HCT116 (cell line): ENCODE measurements around the gene RARB. TPM values are rescaled to one million over a fixed set of nuclear protein-coding genes. Genes with fewer than 3 reads are reported as not detected.

ENCODE experiments used
- ATAC-seq: fragments of 200-7000 bp; cut with Tn5 transposase; 2 replicates; pipeline ENCODE4 v1.9.1; 2020; ENCODE audit warnings: mild to moderate bottlenecking, moderate library complexity
- BruUV-seq: library from RNA; stranded (reverse); fragments of 400-500 nt; replicated peaks from 2 replicates; lab custom pipeline; 2021; lab: Mats Ljungman, UMichigan
- CTCF ChIA-PET: fragments of 300-600 bp; sonication (Branson Sonifier 250); formaldehyde crosslinking; loops from one replicate; lab custom pipeline; 2021; ENCODE audit warnings: antibody characterized with exemption; lab: Charles Lee
- POLR2A ChIA-PET: fragments of 300-600, 350-600 bp; sonication (Branson Sonifier 250); formaldehyde crosslinking; loops from one replicate; lab custom pipeline; 2021; ENCODE audit warnings: antibody characterized with exemption; lab: Charles Lee
- RAD21 ChIA-PET, 2 experiments: fragments of 300-600 bp; sonication (Branson Sonifier 250); formaldehyde crosslinking; loops; one replicate each; lab custom pipeline; 2023; ENCODE audit warnings: low total read pairs in 2 of 2; ENCODE audit not compliant: uncharacterized antibody in 2 of 2, unreplicated experiment in 2 of 2, low non-redundant PET in 1 of 2; lab: Charles Lee
- DNase-seq: peaks from one replicate; pipeline ENCODE4 v3.0.0-alpha.2; 2010; ENCODE audit warnings: low read depth, low spot score
- H2AFZ ChIP-seq: fragments of 200-600 bp; shearing (Covaris generic), sonication (generic); 2 replicates; pipeline ENCODE4 v1.6.1; 2017; ENCODE audit warnings: low read depth, mixed run types, mixed read lengths, antibody characterized with exemption, low read length; ENCODE audit not compliant: poor library complexity, severe bottlenecking
- H3K27ac ChIP-seq: 2 replicates; pipeline ENCODE4 v1.5.1; 2012; ENCODE audit warnings: low read depth, low read length
- H3K27me3 ChIP-seq: fragments of 200-600 bp; sonication (generic); 2 replicates; pipeline ENCODE4 v1.6.1; 2016; ENCODE audit warnings: mixed run types, low read length, mixed read lengths; ENCODE audit not compliant: insufficient read depth
- H3K36me3 ChIP-seq, 2 experiments: fragments of 200-500 bp in 1 of 2; fragments of 200-600 bp in 1 of 2; sonication (Bioruptor generic) in 1 of 2; sonication (generic) in 1 of 2; 2 replicates each; pipeline versions ENCODE4 v1.5.1 to v1.6.1; 2014 to 2016; ENCODE audit warnings: low read length in 2 of 2, inconsistent platforms in 1 of 2, mixed read lengths in 1 of 2, mixed run types in 1 of 2; ENCODE audit not compliant: insufficient read depth in 2 of 2, control insufficient read depth in 1 of 2
- H3K4me1 ChIP-seq, 2 experiments: fragments of 200-600 bp in 1 of 2; sonication (generic) in 1 of 2; 2 replicates each; pipeline versions ENCODE4 v1.5.1 to v1.6.1; 2012 to 2017; ENCODE audit warnings: low read length in 2 of 2, inconsistent platforms in 1 of 2, mild to moderate bottlenecking in 1 of 2, mixed read lengths in 1 of 2, mixed run types in 1 of 2, moderate library complexity in 1 of 2; ENCODE audit not compliant: insufficient read depth in 2 of 2, control insufficient read depth in 1 of 2
- H3K4me2 ChIP-seq: fragments of 200-600 bp; sonication (generic); 2 replicates; pipeline ENCODE4 v1.6.1; 2017; ENCODE audit warnings: mixed run types, low read length, mixed read lengths
- H3K4me3 ChIP-seq, 2 experiments: fragments of 200-600 bp in 1 of 2; sonication (generic) in 1 of 2; replicated peaks in 1 of 2; 2 replicates each; pipeline ENCODE4 v1.5.1; 2011 to 2016; ENCODE audit warnings: low read length in 2 of 2, control low read depth in 1 of 2, low read depth in 1 of 2, mild to moderate bottlenecking in 1 of 2, mixed read lengths in 1 of 2, mixed run types in 1 of 2
- H3K79me2 ChIP-seq: fragments of 200-600 bp; sonication (generic); 2 replicates; pipeline ENCODE4 v1.6.1; 2017; ENCODE audit warnings: mild to moderate bottlenecking, mixed run types, low read length, moderate library complexity, mixed read lengths; ENCODE audit not compliant: insufficient read depth
- H3K9ac ChIP-seq: fragments of 200-600 bp; sonication (generic); 2 replicates; pipeline ENCODE4 v1.6.1; 2016; ENCODE audit warnings: low read length, mixed read lengths
- H3K9me2 ChIP-seq: fragments of 200-600 bp; sonication (generic), shearing (Covaris generic); 2 replicates; pipeline ENCODE4 v1.6.1; 2017; ENCODE audit warnings: mixed run types, mild to moderate bottlenecking, moderate library complexity; ENCODE audit not compliant: insufficient read depth
- H3K9me3 ChIP-seq, 2 experiments: fragments of 200-500 bp in 1 of 2; fragments of 200-600 bp in 1 of 2; sonication (Bioruptor generic) in 1 of 2; sonication (generic) in 1 of 2; 2 replicates each; pipeline ENCODE4 v1.6.1; 2014 to 2017; ENCODE audit warnings: low read length in 2 of 2, mixed read lengths in 2 of 2, inconsistent platforms in 1 of 2, low read depth in 1 of 2, mild to moderate bottlenecking in 1 of 2, mixed run types in 1 of 2, moderate library complexity in 1 of 2; ENCODE audit not compliant: control insufficient read depth in 1 of 2, insufficient read depth in 1 of 2
- H4K20me1 ChIP-seq: fragments of 200-600 bp; sonication (generic), shearing (Covaris generic); 2 replicates; pipeline ENCODE4 v1.6.1; 2017; ENCODE audit warnings: mixed run types, mild to moderate bottlenecking, moderate library complexity; ENCODE audit not compliant: insufficient read depth
- CEBPB ChIP-seq: IDR thresholded peaks from 2 replicates; pipeline ENCODE4 v1.6.1; 2012; ENCODE audit warnings: low read depth
- CTCF ChIP-seq, 3 experiments: fragments of 200-600 bp in 1 of 3; sonication (generic) in 1 of 3; IDR thresholded peaks in 2 of 3; conservative IDR thresholded peaks in 1 of 3; 2 replicates each; pipeline ENCODE4 v1.5.1; 2012 to 2017; ENCODE audit warnings: low read depth in 2 of 3, low read length in 2 of 3, antibody characterized with exemption in 1 of 3, borderline replicate concordance in 1 of 3, control low read depth in 1 of 3, mild to moderate bottlenecking in 1 of 3, mixed read lengths in 1 of 3, mixed run types in 1 of 3, moderate library complexity in 1 of 3; ENCODE audit not compliant: insufficient read depth in 1 of 3
- ELF1 ChIP-seq: IDR thresholded peaks from 2 replicates; pipeline ENCODE4 v1.6.1; 2012; ENCODE audit warnings: low read depth, borderline replicate concordance
- EZH2phosphoT487 ChIP-seq: fragments of 200-600 bp; IDR thresholded peaks from 2 replicates; pipeline ENCODE4 v1.6.1; 2018; ENCODE audit warnings: antibody characterized with exemption, borderline replicate concordance
- JUND ChIP-seq: IDR thresholded peaks from 2 replicates; pipeline ENCODE4 v1.6.1; 2012
- POLR2AphosphoS5 ChIP-seq: IDR thresholded peaks from 2 replicates; pipeline ENCODE4 v1.6.1; 2011; ENCODE audit warnings: mild to moderate bottlenecking, low read depth, low read length, moderate library complexity
- SIN3A ChIP-seq: IDR thresholded peaks from 2 replicates; pipeline ENCODE4 v1.6.1; 2012; ENCODE audit warnings: low read depth
- ZNF274 ChIP-seq: fragments of 200-500 bp; sonication (Bioruptor generic); IDR thresholded peaks from 2 replicates; pipeline ENCODE4 v1.6.1; 2014; ENCODE audit warnings: mild to moderate bottlenecking, low read depth, low read length, inconsistent platforms
- intact Hi-C: fragments of 100-400 bp; cut with micrococcal nuclease; formaldehyde crosslinking; loops from 2 replicates; pipeline ENCODE4 v1.10.0; 2022
- total RNA-seq: library from RNA; stranded (reverse); gene quantifications from one replicate; pipeline ENCODE4 v1.2.1, GENCODE V29; 2021; ENCODE audit not compliant: unreplicated experiment

The RARB gene
- total RNA-seq, 1 experiment from 2014 or later, result not detected

GRCh38 chr3:25478211-25478757, 50.2 kb downstream of the RARB start (continued):
- TF ChIP-seq ZNF274, result no peak
- TF ChIP-seq, all 23 proteins: peak for 0

- Histone ChIP-seq H3K9ac (no peak overlapping the region), H3K27ac (no peak overlapping the region), H2AFZ (no peak overlapping the region), H3K27me3 (peaks cover 52% of the 10 kb centered on the region), H3K79me2 (no peaks in the 10 kb centered on the region), H3K9me3 (no peaks in the 10 kb centered on the region), H3K9me2 (no peaks in the 10 kb centered on the region), H3K36me3 (no peaks in the 10 kb centered on the region), H3K4me1 (no peaks in the 10 kb centered on the region), H3K4me3 (no peak overlapping the region), H3K4me2 (no peak overlapping the region), H4K20me1 (no peaks in the 10 kb centered on the region)
- intact Hi-C loops, result no loop called here
- ChIA-PET POLR2A (no interaction called here), CTCF (no interaction called here), RAD21 (no interaction called here)
- no peak for TF ChIP-seq ELF1
- TF ChIP-seq EZH2phosphoT487, result no peak
- no peak for TF ChIP-seq SIN3A
- TF ChIP-seq CEBPB, result no peak
- no peak for TF ChIP-seq POLR2AphosphoS5
- no peak for TF ChIP-seq CTCF (IDR thresholded peaks at IDR 0.05 in 2 of 3, conservative IDR thresholded peaks at IDR 0.05 in 1 of 3; ENCODE audit: borderline replicate concordance in 1 of 3, insufficient read depth in 1 of 3, low read depth in 2 of 3, low read length in 2 of 3)
- no peak for TF ChIP-seq JUND
- ATAC-seq, result no peak
- BruUV-seq, result no TSS peak
- no peak for DNase-seq
Measured at GRCh38 chr3:25478964-25479726, 51.1 kb downstream of the RARB start.
